Esophagus squamous epithelium (tissue), 5 donors: Measurements from ENCODE around the gene ZSWIM6. TPM values are rescaled to one million over a fixed set of nuclear protein-coding genes. Genes with fewer than 3 reads are reported as not detected.
A peak's percentile ranks its signal among the peaks of the same experiment; 100 is the strongest.
"Not testable (repeated sequence)": the region's sequence is repeated elsewhere in the genome, so short reads cannot be mapped to it uniquely, and the experiment has no call there.

Source experiments
- DNase-seq: peaks from one replicate; lab custom pipeline; 2025; lab: John Stamatoyannopoulos, UW
- H3K27ac ChIP-seq, 4 donors: fragments of 200-600 bp; sonication (generic); one replicate each; pipeline ENCODE4 v1.5.1; 2016 to 2019; ENCODE audit warnings: mild to moderate bottlenecking in 1 of 4
- H3K27me3 ChIP-seq, 4 donors: fragments of 200-600 bp; sonication (generic); 1 replicate in 3 of 4; 2 replicates in 1 of 4; pipeline versions ENCODE4 v1.5.1 to v1.6.0; 2017 to 2021; ENCODE audit warnings: antibody characterized with exemption in 1 of 4
- H3K36me3 ChIP-seq, 3 donors: fragments of 200-600 bp; sonication (generic); one replicate each; pipeline ENCODE4 v1.5.1; 2016 to 2019
- H3K4me1 ChIP-seq, 3 donors: fragments of 200-600 bp; sonication (generic); one replicate each; pipeline ENCODE4 v1.5.1; 2017 to 2019
- H3K4me3 ChIP-seq, 4 donors: fragments of 200-600 bp; sonication (generic); 1 replicate in 3 of 4; 2 replicates in 1 of 4; pipeline ENCODE4 v1.5.1; 2016 to 2019; ENCODE audit warnings: mild to moderate bottlenecking in 2 of 4, moderate library complexity in 1 of 4
- H3K9me3 ChIP-seq, 3 donors: fragments of 200-600 bp; sonication (generic); one replicate each; pipeline ENCODE4 v1.5.1; 2016 to 2019
- POLR2A ChIP-seq, 4 donors: fragments of 450-650 bp; IDR thresholded peaks; one replicate each; pipeline ENCODE4 v1.6.1; 2017; ENCODE audit warnings: antibody characterized with exemption in 4 of 4, mild to moderate bottlenecking in 4 of 4, moderate library complexity in 3 of 4
- WGBS, 2 donors: methylation state at CpG; one replicate each; pipeline ENCODE4 v1.1.5; 2018; 5-methylcytosine and 5-hydroxymethylcytosine counted together
- intact Hi-C: fragments of 100-400 bp; cut with DNase I; formaldehyde crosslinking; loops from one replicate; pipeline ENCODE4 v1.15.0; 2022
- total RNA-seq, 4 donors: library from RNA; depleted of rRNA; stranded (reverse); fragments of >200 nt; gene quantifications; one replicate each; pipeline ENCODE4 v1.1.0, GENCODE V29; 2016
- TF ChIP-seq, protein P1 (sequence below), 6 experiments: fragments of 450-650 bp in 4 of 6; fragments of 200-600 bp in 2 of 6; sonication (generic) in 2 of 6; IDR thresholded peaks; one replicate each; pipeline ENCODE4 v1.5.1; 2016 to 2019; ENCODE audit warnings: antibody characterized with exemption in 6 of 6, mild to moderate bottlenecking in 4 of 6, moderate library complexity in 4 of 6
- donor health status: DM: yes; HTN: yes; CAD: no.

The ZSWIM6 gene
- total RNA-seq, 4 donors from 2014 or later: 6.4 to 12.4 (median 8.8) TPM

DNA sequence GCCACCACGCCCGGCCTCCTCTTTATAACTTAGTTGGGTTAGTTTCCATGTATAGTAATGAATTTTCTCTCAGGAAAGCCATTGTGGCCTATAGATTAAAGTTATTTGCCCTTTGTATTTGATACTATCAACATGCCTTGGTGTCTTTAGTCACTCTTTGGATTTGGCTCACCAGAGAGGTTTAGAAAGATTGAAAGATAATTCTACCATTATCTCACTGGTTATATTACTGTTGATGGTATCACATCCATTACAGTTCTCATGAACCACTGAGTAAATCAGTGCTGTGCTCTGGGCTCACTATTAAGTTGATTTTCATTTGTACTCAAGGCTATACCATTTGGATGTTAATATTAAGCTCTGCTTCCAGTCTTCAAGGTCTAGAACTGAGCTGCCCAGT lies 87.0 kb downstream of the ZSWIM6 start:
- Histone ChIP-seq H3K4me3 (no peak overlapping the region), H3K27ac (no peak overlapping the region), H3K36me3 (no peaks in the 10 kb centered on the region), H3K4me1 (peaks cover 6 to 44% (median 11%) of the 10 kb centered on the region in 3 donors), H3K9me3 (no peaks in the 10 kb centered on the region), H3K27me3 (no peaks in the 10 kb centered on the region)
- 93 to 100% methylated on average over 2 of the region's 2 CpGs for WGBS, 2 donors
- TF ChIP-seq, protein P1, sequence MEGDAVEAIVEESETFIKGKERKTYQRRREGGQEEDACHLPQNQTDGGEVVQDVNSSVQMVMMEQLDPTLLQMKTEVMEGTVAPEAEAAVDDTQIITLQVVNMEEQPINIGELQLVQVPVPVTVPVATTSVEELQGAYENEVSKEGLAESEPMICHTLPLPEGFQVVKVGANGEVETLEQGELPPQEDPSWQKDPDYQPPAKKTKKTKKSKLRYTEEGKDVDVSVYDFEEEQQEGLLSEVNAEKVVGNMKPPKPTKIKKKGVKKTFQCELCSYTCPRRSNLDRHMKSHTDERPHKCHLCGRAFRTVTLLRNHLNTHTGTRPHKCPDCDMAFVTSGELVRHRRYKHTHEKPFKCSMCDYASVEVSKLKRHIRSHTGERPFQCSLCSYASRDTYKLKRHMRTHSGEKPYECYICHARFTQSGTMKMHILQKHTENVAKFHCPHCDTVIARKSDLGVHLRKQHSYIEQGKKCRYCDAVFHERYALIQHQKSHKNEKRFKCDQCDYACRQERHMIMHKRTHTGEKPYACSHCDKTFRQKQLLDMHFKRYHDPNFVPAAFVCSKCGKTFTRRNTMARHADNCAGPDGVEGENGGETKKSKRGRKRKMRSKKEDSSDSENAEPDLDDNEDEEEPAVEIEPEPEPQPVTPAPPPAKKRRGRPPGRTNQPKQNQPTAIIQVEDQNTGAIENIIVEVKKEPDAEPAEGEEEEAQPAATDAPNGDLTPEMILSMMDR (IDR thresholded peaks at IDR 0.05): no peak
- TF ChIP-seq POLR2A (IDR thresholded peaks at IDR 0.05): no peak
- no peak for DNase-seq
- intact Hi-C loops: loop anchor here (10.0 kb wide), 1 partner anchor 84 kb away; the partner anchor contains the start of gene ZSWIM6

DNA sequence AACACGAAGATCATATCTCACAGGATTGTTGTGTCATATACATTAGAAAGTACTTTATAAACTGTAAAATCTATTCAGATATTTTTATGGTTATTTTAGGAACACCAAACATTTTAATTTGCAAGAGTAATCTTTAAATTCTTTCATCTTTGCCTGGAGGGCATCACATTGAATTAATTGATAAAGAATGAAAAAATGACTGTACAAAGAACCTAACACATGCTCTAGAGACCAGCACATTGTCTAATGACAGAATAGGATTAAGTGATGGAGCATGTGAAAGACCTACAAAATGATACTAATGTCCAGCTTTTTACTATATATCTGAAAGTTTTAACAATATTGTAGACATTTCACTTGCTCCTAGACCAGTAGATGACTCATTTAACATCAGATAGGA lies 88.0 kb downstream of the ZSWIM6 start:
- Histone ChIP-seq H3K36me3 (no peaks in the 10 kb centered on the region), H3K4me3 (no peak overlapping the region), H3K9me3 (no peaks in the 10 kb centered on the region), H3K27me3 (no peaks in the 10 kb centered on the region), H3K4me1 (peaks cover 7 to 44% (median 8%) of the 10 kb centered on the region in 3 donors), H3K27ac (no peak overlapping the region)
- intact Hi-C loops: no loop called here
- DNase-seq: no peak
- whole genome bisulfite sequencing, 2 donors: 69 to 80% methylated on average over 1 of the region's 1 CpG
- TF ChIP-seq, protein P1 (IDR thresholded peaks at IDR 0.05): no peak
- no peak for TF ChIP-seq POLR2A (IDR thresholded peaks at IDR 0.05)

DNA sequence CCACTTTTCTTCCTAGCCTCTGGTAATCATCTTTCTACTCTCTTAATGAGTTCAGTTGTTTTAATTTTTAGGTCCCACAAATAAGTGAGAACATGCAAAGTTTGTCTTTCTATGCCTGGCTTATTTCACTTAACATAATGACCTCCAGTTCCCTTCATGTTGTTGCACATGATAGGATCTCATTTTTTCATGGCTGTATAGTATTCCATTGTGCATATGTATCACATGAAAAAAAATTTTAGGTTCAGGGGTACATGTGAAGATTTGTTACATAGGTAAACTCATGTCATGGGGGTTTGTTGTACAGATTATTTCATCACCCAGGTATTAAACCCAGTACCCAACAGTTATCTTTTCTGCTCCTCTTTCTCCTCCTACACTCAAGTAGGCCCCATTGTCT lies 89.2 kb downstream of the ZSWIM6 start:
- H3K27me3 ChIP-seq, H3K36me3 ChIP-seq, DNase-seq, H3K27ac ChIP-seq, intact Hi-C loops, H3K4me3 ChIP-seq, H3K9me3 ChIP-seq: not testable (repeated sequence)
- peaks cover 7 to 41% (median 8%) of the 10 kb centered on the region in 3 donors for H3K4me1 ChIP-seq

- H3K36me3 ChIP-seq: no peaks in the 10 kb centered on the region
- no peaks in the 10 kb centered on the region for H3K9me3 ChIP-seq
- H3K27me3 ChIP-seq: no peaks in the 10 kb centered on the region
- H3K27ac ChIP-seq: peak overlapping the region in 1 of 4 donors; percentile 21
- peaks cover 3 to 26% (median 8%) of the 10 kb centered on the region in 3 donors for H3K4me1 ChIP-seq
- DNase-seq: no peak
- WGBS, 2 donors: 64 to 71% methylated on average over 3 of the region's 3 CpGs
- intact Hi-C loops: no loop called here
- peak overlapping the region in 1 of 4 donors; percentile 21 for H3K4me3 ChIP-seq
- TF ChIP-seq, protein P1 (IDR thresholded peaks at IDR 0.05): no peak
- no peak for TF ChIP-seq POLR2A (IDR thresholded peaks at IDR 0.05)
These were observed 91.6 kb downstream of the ZSWIM6 start for GRCh38 chr5:61423487-61424145.

DNA sequence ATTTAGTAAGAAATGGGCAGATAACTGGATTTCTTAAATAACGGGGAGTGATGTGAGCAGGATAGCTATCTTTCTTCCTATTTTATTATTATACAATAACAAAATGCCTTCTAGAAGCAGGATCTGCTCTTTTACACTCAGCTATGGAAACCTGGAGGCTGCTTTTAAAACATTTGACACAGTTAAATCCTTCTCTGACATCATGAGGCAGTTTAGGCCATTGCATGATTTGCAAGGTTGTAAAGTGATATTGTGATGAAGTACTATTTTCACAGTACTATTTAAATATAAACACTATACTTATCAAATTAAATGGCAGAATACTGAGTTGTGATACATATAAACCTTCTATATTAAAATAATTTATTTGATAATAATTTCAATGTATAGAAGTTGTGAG lies 93.9 kb downstream of the ZSWIM6 start:
- H3K36me3 ChIP-seq: no peaks in the 10 kb centered on the region
- 95 to 100% methylated on average over 1 of the region's 1 CpG for WGBS, 2 donors
- intact Hi-C loops: no loop called here
- no peaks in the 10 kb centered on the region for H3K9me3 ChIP-seq
- peaks cover 3 to 26% (median 8%) of the 10 kb centered on the region in 3 donors for H3K4me1 ChIP-seq
- no peaks in the 10 kb centered on the region for H3K27me3 ChIP-seq
- no peak overlapping the region for H3K27ac ChIP-seq
- no peak for TF ChIP-seq POLR2A (IDR thresholded peaks at IDR 0.05)
- TF ChIP-seq, protein P1 (IDR thresholded peaks at IDR 0.05): no peak
- H3K4me3 ChIP-seq: no peak overlapping the region
- DNase-seq: no peak
